Lung (tissue), 12 donors: ENCODE data around the gene RGS1. TPM values are rescaled to one million over a fixed set of nuclear protein-coding genes. Genes with fewer than 3 reads are reported as not detected.
"Not testable (repeated sequence)": the region's sequence is repeated elsewhere in the genome, so short reads cannot be mapped to it uniquely, and the experiment has no call there.

Source experiments
- ATAC-seq: fragments of 200-7000 bp; cut with Tn5 transposase; one replicate; pipeline ENCODE4 v1.9.1; 2020; ENCODE audit warnings: moderate number of reproducible peaks; ENCODE audit not compliant: insufficient read depth, low FRiP score
- DNase-seq, 3 donors: peaks; one replicate each; pipeline ENCODE4 v3.0.0-alpha.2; 2013 to 2017
- H3K27ac ChIP-seq, 2 donors: one replicate each; pipeline ENCODE4 v1.5.1; 2013; ENCODE audit warnings: mild to moderate bottlenecking in 2 of 2, moderate library complexity in 2 of 2, control low read depth in 1 of 2, inconsistent platforms in 1 of 2, low read depth in 1 of 2, low read length in 1 of 2
- H3K27me3 ChIP-seq, 3 donors: one replicate each; pipeline ENCODE4 v1.5.1; 2013; ENCODE audit warnings: low read length in 2 of 3; ENCODE audit not compliant: control insufficient read depth in 3 of 3, insufficient read depth in 3 of 3
- H3K36me3 ChIP-seq, 4 donors: one replicate each; pipeline ENCODE4 v1.5.1; 2013; ENCODE audit warnings: low read length in 4 of 4, mild to moderate bottlenecking in 1 of 4, moderate library complexity in 1 of 4; ENCODE audit not compliant: control insufficient read depth in 4 of 4, insufficient read depth in 4 of 4
- H3K4me1 ChIP-seq, 5 donors: one replicate each; pipeline ENCODE4 v1.5.1; 2013; ENCODE audit warnings: low read length in 5 of 5, mild to moderate bottlenecking in 2 of 5, moderate library complexity in 1 of 5; ENCODE audit not compliant: control insufficient read depth in 5 of 5, insufficient read depth in 5 of 5
- H3K4me3 ChIP-seq: one replicate; pipeline ENCODE4 v1.5.1; 2013; ENCODE audit warnings: mild to moderate bottlenecking, control low read depth, moderate library complexity
- H3K9ac ChIP-seq, 2 donors: one replicate each; pipeline ENCODE4 v1.5.1; 2013; ENCODE audit warnings: low read length in 2 of 2, control low read depth in 1 of 2; ENCODE audit not compliant: insufficient read depth in 1 of 2
- H3K9me3 ChIP-seq, 4 donors: one replicate each; pipeline ENCODE4 v1.5.1; 2013; ENCODE audit warnings: low read length in 3 of 4, mild to moderate bottlenecking in 1 of 4, moderate library complexity in 1 of 4; ENCODE audit not compliant: control insufficient read depth in 4 of 4, insufficient read depth in 3 of 4
- CTCF ChIP-seq: IDR thresholded peaks from 2 replicates; pipeline ENCODE4 v1.5.1; 2012; ENCODE audit warnings: mild to moderate bottlenecking; ENCODE audit errors: control extremely low read depth, extremely low read depth
- WGBS, 2 donors: extraction: QIAGEN DNeasy Blood & Tissue Kit; methylation state at CpG; one replicate each; pipeline ENCODE4 v1.1.7; 2013; 5-methylcytosine and 5-hydroxymethylcytosine counted together
- polyA plus RNA-seq, 2 donors: library from polyadenylated mRNA; stranded (reverse); fragments of 200-250 nt; gene quantifications; one replicate each; pipeline ENCODE4 v1.2.1, GENCODE V29; 2013
- total RNA-seq, 2 donors: library from RNA; depleted of rRNA in 1 of 2; stranded (reverse); fragments of >200 nt in 1 of 2; gene quantifications; one replicate each; pipeline ENCODE4 v1.2.1, GENCODE V29; 2014 to 2021
- donor health status: control.
- donor health status: control.
- donor health status: Bipolar disorder and iron deficiency.
- donor health status: healthy.
- donor health status: DM: yes; HTN: yes; CAD: no.

Gene RGS1
- total and polyA plus RNA-seq, 4 donors, result 7.3 to 86.6 (median 21.0) TPM

GRCh38 chr1:192529031-192529755, 46.4 kb upstream of the RGS1 start:
- Histone ChIP-seq H3K4me3 (no peak overlapping the region), H3K27ac (no peak overlapping the region), H3K9me3 (no peaks in the 10 kb centered on the region), H3K27me3 (no peaks in the 10 kb centered on the region), H3K9ac (no peak overlapping the region), H3K4me1 (peaks cover 0 to 4% (median 2%) of the 10 kb centered on the region in 5 donors), H3K36me3 (no peaks in the 10 kb centered on the region)
- ATAC-seq (no peak), DNase-seq (no peak)
- no peak for TF ChIP-seq CTCF
- WGBS, 2 donors, result 75 to 82% methylated on average over 3 of the region's 3 CpGs

GRCh38 chr1:192529811-192530210, 45.8 kb upstream of the RGS1 start:
- peaks cover 0 to 7% (median 0%) of the 10 kb centered on the region in 5 donors for H3K4me1 ChIP-seq
- H3K27me3 ChIP-seq, result no peaks in the 10 kb centered on the region
- H3K9ac ChIP-seq, result no peak overlapping the region
- WGBS, 2 donors, result 94 to 100% methylated on average over 1 of the region's 1 CpG
- no peak for TF ChIP-seq CTCF
- H3K9me3 ChIP-seq, result no peaks in the 10 kb centered on the region
- DNase-seq (no peak), ATAC-seq (no peak)
- H3K4me3 ChIP-seq, result no peak overlapping the region
- H3K27ac ChIP-seq, result no peak overlapping the region
- no peaks in the 10 kb centered on the region for H3K36me3 ChIP-seq

GRCh38 chr1:192530254-192530653, 45.3 kb upstream of the RGS1 start:
- ATAC-seq (no peak), DNase-seq (peak in 2 of 3 donors; percentile 45 to 47)
- H3K9ac ChIP-seq, result no peak overlapping the region
- 16 to 23% methylated on average over 2 of the region's 2 CpGs for WGBS, 2 donors
- no peak overlapping the region for H3K4me3 ChIP-seq
- no peak overlapping the region for H3K27ac ChIP-seq
- H3K36me3 ChIP-seq, result no peaks in the 10 kb centered on the region
- peaks cover 0 to 7% (median 0%) of the 10 kb centered on the region in 5 donors for H3K4me1 ChIP-seq
- no peaks in the 10 kb centered on the region for H3K27me3 ChIP-seq
- no peaks in the 10 kb centered on the region for H3K9me3 ChIP-seq
- TF ChIP-seq CTCF, result no peak

- 68 to 80% methylated on average over 6 of the region's 6 CpGs for WGBS, 2 donors
- H3K9ac ChIP-seq, H3K4me3 ChIP-seq, H3K36me3 ChIP-seq, H3K27me3 ChIP-seq, H3K9me3 ChIP-seq, H3K4me1 ChIP-seq, H3K27ac ChIP-seq: not testable (repeated sequence)
- ATAC-seq (peak; percentile 88), DNase-seq (peak in 1 of 3 donors; percentile 27)
Observed at GRCh38 chr1:192531037-192531703, 44.4 kb upstream of the RGS1 start.
